OCI-LY3 (cell line): ENCODE results near the gene DDIT3.

ENCODE experiments used
- H2AFZ ChIP-seq: fragments of 200-600, 300-600 bp; shearing (Covaris generic); 2 replicates; pipeline ENCODE4 v1.6.0; 2014; ENCODE audit warnings: antibody characterized with exemption, low read depth, low read length
- H3K27ac ChIP-seq: fragments of 200-600, 300-600 bp; sonication (generic); 2 replicates; pipeline ENCODE4 v1.5.1; 2014; ENCODE audit warnings: mild to moderate bottlenecking, low read length, moderate library complexity, mixed read lengths
- H3K27me3 ChIP-seq: fragments of 200-600, 300-600 bp; sonication (generic); 2 replicates; pipeline ENCODE4 v1.6.1; 2014; ENCODE audit warnings: low read depth, low read length, mixed read lengths
- H3K36me3 ChIP-seq: fragments of 200-600, 300-600 bp; sonication (generic); replicated peaks from 2 replicates; pipeline ENCODE3; 2014; ENCODE audit warnings: low read depth, low read length, mixed read lengths
- H3K4me1 ChIP-seq: fragments of 300-600, 200-600 bp; sonication (generic); 2 replicates; pipeline ENCODE4 v1.6.1; 2014; ENCODE audit warnings: low read length, mixed read lengths
- H3K4me2 ChIP-seq: fragments of 200-600, 300-600 bp; sonication (generic); 2 replicates; pipeline ENCODE4 v1.6.1; 2014; ENCODE audit warnings: low read length, mixed read lengths
- H3K4me3 ChIP-seq: fragments of 300-600, 200-600 bp; sonication (generic); 2 replicates; pipeline ENCODE4 v1.5.1; 2014; ENCODE audit warnings: antibody characterized with exemption, mild to moderate bottlenecking, low read length, moderate library complexity
- H3K79me2 ChIP-seq: fragments of 300-600, 200-600 bp; shearing (Covaris generic); 2 replicates; pipeline ENCODE4 v1.6.1; 2014; ENCODE audit warnings: mild to moderate bottlenecking, low read length, mixed read lengths
- H3K9ac ChIP-seq: fragments of 300-600, 200-600 bp; shearing (Covaris generic); 2 replicates; pipeline ENCODE4 v1.6.0; 2014; ENCODE audit warnings: mild to moderate bottlenecking, low read length, moderate library complexity
- H3K9me3 ChIP-seq: fragments of 200-600, 300-600 bp; shearing (Covaris generic); 2 replicates; pipeline ENCODE4 v1.6.1; 2014; ENCODE audit warnings: low read length, mixed read lengths; ENCODE audit not compliant: insufficient read depth
- H4K20me1 ChIP-seq: fragments of 200-600, 300-600 bp; sonication (generic); 2 replicates; pipeline ENCODE4 v1.6.1; 2016; ENCODE audit warnings: low read length, mixed read lengths; ENCODE audit not compliant: insufficient read depth
- CTCF ChIP-seq: fragments of 200-600, 300-600 bp; sonication (generic); IDR thresholded peaks from 2 replicates; pipeline ENCODE4 v1.5.1; 2014; ENCODE audit warnings: antibody characterized with exemption, low read length, low read depth
- EZH2phosphoT487 ChIP-seq: fragments of 200-600 bp; shearing (Covaris generic); IDR thresholded peaks from 2 replicates; pipeline ENCODE4 v1.6.1; 2018; ENCODE audit warnings: antibody characterized with exemption, mixed run types, low read depth

The DDIT3 gene

GRCh38 chr12:57472391-57472790 is 47.9 kb downstream of the DDIT3 start:
- Histone ChIP-seq H3K9ac (no peak overlapping the region), H3K4me3 (no peak overlapping the region), H3K36me3 (no peaks in the 10 kb centered on the region), H3K27me3 (no peaks in the 10 kb centered on the region), H2AFZ (no peak overlapping the region), H3K79me2 (no peaks in the 10 kb centered on the region), H3K27ac (no peak overlapping the region), H3K4me1 (peaks cover 10% of the 10 kb centered on the region), H3K4me2 (no peak overlapping the region), H4K20me1 (no peaks in the 10 kb centered on the region), H3K9me3 (no peaks in the 10 kb centered on the region)
- TF ChIP-seq EZH2phosphoT487 (no peak), CTCF (no peak)

GRCh38 chr12:57471661-57472060 is 48.7 kb downstream of the DDIT3 start:
- no peaks in the 10 kb centered on the region for H3K79me2 ChIP-seq
- no peaks in the 10 kb centered on the region for H3K36me3 ChIP-seq
- no peak overlapping the region for H3K27ac ChIP-seq
- no peak overlapping the region for H3K4me2 ChIP-seq
- no peak overlapping the region for H3K9ac ChIP-seq
- H4K20me1 ChIP-seq, result no peaks in the 10 kb centered on the region
- H3K4me3 ChIP-seq, result no peak overlapping the region
- peaks cover 3% of the 10 kb centered on the region; the same call in 1 of the 2 replicates for H3K4me1 ChIP-seq
- 0 out of 2 replicates have a peak, but pooled peaks cover 3% of the 10 kb centered on the region for H3K27me3 ChIP-seq
- H3K9me3 ChIP-seq, result no peaks in the 10 kb centered on the region
- H2AFZ ChIP-seq, result no peak overlapping the region
- TF ChIP-seq CTCF (no peak), EZH2phosphoT487 (no peak)

- no peaks in the 10 kb centered on the region for H4K20me1 ChIP-seq
- TF ChIP-seq EZH2phosphoT487, result no peak
- no peak for TF ChIP-seq CTCF
- H3K9ac ChIP-seq, result no peak overlapping the region
- no peak overlapping the region for H2AFZ ChIP-seq
- no peak overlapping the region for H3K4me2 ChIP-seq
- no peaks in the 10 kb centered on the region for H3K79me2 ChIP-seq
- H3K4me1 ChIP-seq, result no peaks in the 10 kb centered on the region
- H3K27ac ChIP-seq, result no peak overlapping the region
- H3K36me3 ChIP-seq, result no peaks in the 10 kb centered on the region
- H3K9me3 ChIP-seq, result no peaks in the 10 kb centered on the region
- 0 out of 2 replicates have a peak, but pooled peaks cover 3% of the 10 kb centered on the region for H3K27me3 ChIP-seq
- H3K4me3 ChIP-seq, result no peak overlapping the region
These were observed 49.2 kb downstream of the DDIT3 start for GRCh38 chr12:57470970-57471656.

- Histone ChIP-seq H3K27me3 (0 out of 2 replicates have a peak, but pooled peaks cover 3% of the 10 kb centered on the region), H3K4me2 (no peak overlapping the region), H3K4me3 (no peak overlapping the region), H2AFZ (no peak overlapping the region), H4K20me1 (no peaks in the 10 kb centered on the region), H3K9ac (no peak overlapping the region), H3K79me2 (no peaks in the 10 kb centered on the region), H3K27ac (no peak overlapping the region), H3K36me3 (no peaks in the 10 kb centered on the region), H3K9me3 (no peaks in the 10 kb centered on the region), H3K4me1 (no peaks in the 10 kb centered on the region)
- TF ChIP-seq CTCF, result no peak
These were observed 49.9 kb downstream of the DDIT3 start for GRCh38 chr12:57470286-57470969.
